Measurements from ENCODE around the gene NME5.
A peak's percentile ranks its signal among the peaks of the same experiment; 100 is the strongest.
"Not testable (repeated sequence)": the region's sequence is repeated elsewhere in the genome, so short reads cannot be mapped to it uniquely, and the experiment has no call there.

The NME5 gene

GRCh38 chr5:138078006-138078643 is 61.1 kb downstream of the NME5 start:
- DNase-seq (ENCODE audit: low read depth) = no peak

- peak; percentile 77 for DNase-seq (ENCODE audit: low read depth)
Measured at GRCh38 chr5:138077064-138077696, 62.0 kb downstream of the NME5 start.

GRCh38 chr5:138070026-138070425 is 69.2 kb downstream of the NME5 start:
- not testable (repeated sequence) for DNase-seq (ENCODE audit: low read depth)

- DNase-seq (ENCODE audit: low read depth) = peak; percentile 85
Measured at GRCh38 chr5:138068742-138069600, 70.3 kb downstream of the NME5 start.

- no peak for DNase-seq (ENCODE audit: low read depth)
Measured at GRCh38 chr5:138067945-138068344, 71.3 kb downstream of the NME5 start.
